Prostate gland (tissue), 2 donors: ENCODE results near the gene ANKRD13D. TPM values are rescaled to one million over a fixed set of nuclear protein-coding genes. Genes with fewer than 3 reads are reported as not detected.

Experiments used
- DNase-seq: peaks from one replicate; pipeline ENCODE4 v3.0.0-alpha.2; 2019; ENCODE audit warnings: low spot score
- H3K27ac ChIP-seq, 2 donors: fragments of 200-600 bp; sonication (generic); 2 replicates each; pipeline ENCODE4 v1.5.1; 2017 to 2019
- H3K27me3 ChIP-seq: fragments of 200-600 bp; sonication (generic); replicated peaks from 2 replicates; pipeline ENCODE4 v1.5.1; 2019; ENCODE audit not compliant: insufficient read depth
- H3K36me3 ChIP-seq, 2 donors: fragments of 200-600 bp; sonication (generic); 1 replicate in 1 of 2; 2 replicates in 1 of 2; pipeline versions ENCODE4 v1.5.1 to v1.8.1; 2017 to 2019
- H3K4me1 ChIP-seq: fragments of 200-600 bp; sonication (generic); replicated peaks from 2 replicates; pipeline ENCODE4 v1.5.1; 2019
- H3K4me3 ChIP-seq, 2 donors: fragments of 200-600 bp; sonication (generic); 2 replicates each; pipeline ENCODE4 v1.5.1; 2017 to 2019
- H3K9me3 ChIP-seq: fragments of 200-600 bp; sonication (generic); 2 replicates; pipeline ENCODE4 v1.5.1; 2017
- CTCF ChIP-seq, 4 experiments: fragments of 200-600 bp in 2 of 4; fragments of 450-650 bp in 2 of 4; sonication (generic) in 2 of 4; IDR thresholded peaks; 1 replicate in 3 of 4; 2 replicates in 1 of 4; pipeline ENCODE4 v1.5.1; 2016 to 2019; ENCODE audit warnings: antibody characterized with exemption in 4 of 4, mild to moderate bottlenecking in 2 of 4, moderate library complexity in 2 of 4
- POLR2A ChIP-seq: fragments of 450-650 bp; IDR thresholded peaks from one replicate; pipeline ENCODE4 v1.6.1; 2016; ENCODE audit warnings: antibody characterized with exemption, mild to moderate bottlenecking
- POLR2AphosphoS5 ChIP-seq: sonication (generic); formaldehyde crosslinking; IDR thresholded peaks from one replicate; pipeline ENCODE4 v1.6.1; 2017; ENCODE audit warnings: antibody characterized with exemption
- WGBS: methylation state at CpG from one replicate; pipeline ENCODE4 v1.1.5; 2018; 5-methylcytosine and 5-hydroxymethylcytosine counted together
- intact Hi-C: fragments of 100-400 bp; cut with DNase I; formaldehyde crosslinking; loops from one replicate; pipeline ENCODE4 v1.14.2; 2022
- total RNA-seq, 2 donors: library from RNA; depleted of rRNA; stranded (reverse); fragments of >200 nt; gene quantifications; one replicate each; pipeline ENCODE4 v1.1.0, GENCODE V29; 2016

The ANKRD13D gene
- total RNA-seq, 2 donors from 2014 or later = 35.9 to 75.3 TPM

DNA sequence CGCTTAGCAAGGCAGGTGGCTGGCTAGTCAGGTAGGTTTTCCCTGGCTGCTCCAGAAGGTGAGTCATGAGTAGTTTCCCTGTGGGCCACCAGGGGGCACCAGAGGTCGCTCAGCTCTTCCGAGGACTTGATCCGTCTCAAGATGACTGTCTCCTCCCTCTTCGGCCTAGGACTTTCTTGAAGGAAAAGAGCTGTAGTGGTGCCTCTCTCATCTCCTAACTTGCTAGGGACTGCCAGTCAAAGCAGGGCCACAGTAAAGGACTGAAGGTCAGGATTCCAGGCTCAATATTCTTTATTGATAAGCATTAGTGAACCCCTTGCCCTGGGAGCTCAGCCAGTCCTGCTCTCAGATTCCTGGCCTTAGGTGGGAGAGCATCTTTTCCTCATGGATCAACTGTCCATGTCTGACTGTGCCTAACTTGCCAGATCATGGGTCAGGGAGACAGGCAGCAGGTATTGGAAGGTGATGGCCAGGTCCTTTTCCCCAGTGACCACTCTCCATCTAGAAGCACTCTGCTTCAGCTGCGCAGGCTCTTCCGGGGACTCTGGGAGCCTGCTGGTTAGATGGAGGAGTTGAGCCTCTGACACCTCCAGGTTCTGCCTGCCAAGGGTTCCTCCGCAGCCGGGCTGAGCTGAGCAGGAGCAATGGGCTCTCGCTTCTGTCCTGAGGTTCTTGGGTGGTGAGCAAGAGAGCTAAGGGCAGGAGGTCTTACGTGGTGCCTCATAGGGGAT, 62.3 kb downstream of the ANKRD13D start:
- intact Hi-C loops = loop anchor here (2.0 to 10.0 kb wide), 2 partner anchors 23 to 153 kb away; partner anchors contain the start of genes CDK2AP2 and PITPNM1
- TF ChIP-seq CTCF (IDR thresholded peaks at IDR 0.05) (peak; percentile 82 to 97 (median 94)), POLR2AphosphoS5 (peak; percentile 79), POLR2A (no peak)
- Histone ChIP-seq H3K4me3 (peak overlapping the region in 1 of 2 donors; percentile 76), H3K36me3 (no peaks in the 10 kb centered on the region), H3K4me1 (peaks cover 20% of the 10 kb centered on the region), H3K9me3 (no peaks in the 10 kb centered on the region), H3K27ac (peak overlapping the region; percentile 99 to 100), H3K27me3 (no peaks in the 10 kb centered on the region)
- peak; percentile 74 for DNase-seq
- WGBS = 50% methylated on average over 11 of the region's 11 CpGs

Other genes with a start within 250 kb of the ANKRD13D start
- 10 to 100 TPM; 26.2 to 69.5 TPM for gene RHOD, start 232.5 kb upstream of the ANKRD13D start, total RNA-seq
- gene KDM2A, start 170.0 kb upstream of the ANKRD13D start, total RNA-seq = 10 to 100 TPM; 50.3 to 97.6 TPM
- gene GRK2, start 22.8 kb upstream of the ANKRD13D start, total RNA-seq = 100 to 1,000 TPM; 102 to 111 TPM
- gene SSH3, start 14.2 kb downstream of the ANKRD13D start, total RNA-seq = 100 to 1,000 TPM in 1 of 2 donors, 10 to 100 TPM in 1; 70.9 to 101 TPM
- gene POLD4, start 64.2 kb downstream of the ANKRD13D start, total RNA-seq = 100 to 1,000 TPM in 1 of 2 donors, 10 to 100 TPM in 1; 95.1 to 145 TPM
- 1 to 10 TPM; 2.5 to 2.6 TPM for gene CLCF1, start 84.3 kb downstream of the ANKRD13D start, total RNA-seq
- 10 to 100 TPM; 30.2 to 49.4 TPM for gene RAD9A, start 102.7 kb downstream of the ANKRD13D start, total RNA-seq
- 100 to 1,000 TPM; 168 to 215 TPM for gene PPP1CA, start 112.6 kb downstream of the ANKRD13D start, total RNA-seq
- 1 to 10 TPM; 3.7 to 6.5 TPM for gene TBC1D10C, start 114.8 kb downstream of the ANKRD13D start, total RNA-seq
- 1 to 10 TPM in 1 of 2 donors, under 1 TPM in 1; 0.91 to 1.0 TPM for gene CARNS1, start 126.4 kb downstream of the ANKRD13D start, total RNA-seq
- gene RPS6KB2, start 139.2 kb downstream of the ANKRD13D start, total RNA-seq = 10 to 100 TPM; 54.5 to 72.9 TPM
- gene PTPRCAP, start 148.4 kb downstream of the ANKRD13D start, total RNA-seq = 1 to 10 TPM; 2.9 to 5.9 TPM
- 100 to 1,000 TPM; 106 to 184 TPM for gene CORO1B, start 154.2 kb downstream of the ANKRD13D start, total RNA-seq
- gene GPR152, start 163.4 kb downstream of the ANKRD13D start, total RNA-seq = not detected
- 1 to 10 TPM; 4.3 to 6.1 TPM for gene CABP4, start 166.1 kb downstream of the ANKRD13D start, total RNA-seq
- 100 to 1,000 TPM; 106 to 402 TPM for gene TMEM134, start 179.9 kb downstream of the ANKRD13D start, total RNA-seq
- 10 to 100 TPM; 63.7 to 93.7 TPM for gene AIP, start 193.7 kb downstream of the ANKRD13D start, total RNA-seq
- gene PITPNM1, start 216.1 kb downstream of the ANKRD13D start, total RNA-seq = 10 to 100 TPM; 19.3 to 26.9 TPM
- gene CDK2AP2, start 218.9 kb downstream of the ANKRD13D start, total RNA-seq = 10 to 100 TPM; 57.1 to 91.9 TPM
- not detected for gene CABP2, start 234.1 kb downstream of the ANKRD13D start, total RNA-seq